Measurements from ENCODE around the gene GYS1. TPM values are rescaled to one million over a fixed set of nuclear protein-coding genes. Genes with fewer than 3 reads are reported as not detected.

Gene GYS1
- total and polyA plus RNA-seq, 2 of the 8 experiments (the other 6 are each of a cell fraction or from before 2014, with no cell fraction given), result 30.0 to 38.7 TPM

- Histone ChIP-seq H3K4me3 (ENCODE audit: extremely low read depth in 1 of 4, insufficient read depth in 2 of 4, low read depth in 3 of 4, low read length in 4 of 4) (no peak overlapping the region), H3K4me2 (ENCODE audit: insufficient read depth in 1 of 2, low read depth in 2 of 2, low read length in 2 of 2) (no peak overlapping the region), H4K20me1 (replicated peaks in 1 of 2; ENCODE audit: control insufficient read depth in 1 of 2, insufficient read depth in 2 of 2, low read length in 2 of 2) (peaks cover 0 to 2% of the 10 kb centered on the region in 2 experiments), H2BK15ac (ENCODE audit: low read length) (no peak overlapping the region), H2AFZ (ENCODE audit: low read length) (no peak overlapping the region), H3K23me2 (ENCODE audit: low read depth, low read length) (no peaks in the 10 kb centered on the region), H2BK5ac (ENCODE audit: low read depth, low read length) (no peak overlapping the region), H2BK12ac (ENCODE audit: low read depth, low read length) (no peak overlapping the region), H3K4me1 (replicated peaks in 1 of 4; ENCODE audit: control insufficient read depth in 3 of 4, insufficient read depth in 4 of 4, low read length in 3 of 4) (0 out of 7 replicates have a peak, but pooled peaks cover 0 to 2% (median 0%) of the 10 kb centered on the region in 4 experiments), H3K56ac (replicated peaks; ENCODE audit: insufficient read length, low read depth, low read length) (no peak overlapping the region), H4K5ac (ENCODE audit: insufficient read length, low read depth, low read length) (no peak overlapping the region), H2BK120ac (replicated peaks; ENCODE audit: low read depth, low read length) (no peak overlapping the region), H2BK20ac (ENCODE audit: low read length) (no peak overlapping the region), H3K18ac (ENCODE audit: extremely low read depth, low read length) (no peak overlapping the region), H2AK5ac (ENCODE audit: low read depth, low read length) (no peak overlapping the region), H3K9ac (replicated peaks in 1 of 4; ENCODE audit: extremely low read depth in 1 of 4, low read depth in 3 of 4, low read length in 3 of 4) (no peak overlapping the region), H3K79me2 (ENCODE audit: control insufficient read depth in 1 of 2, insufficient read depth in 2 of 2, low read length in 2 of 2) (no peaks in the 10 kb centered on the region), H4K8ac (ENCODE audit: extremely low read depth, insufficient read depth, low read length) (no peak overlapping the region), H3K27ac (ENCODE audit: low read depth, low read length) (no peak overlapping the region), H3K36me3 (ENCODE audit: control insufficient read depth in 2 of 4, insufficient read depth in 4 of 4, low read length in 3 of 4) (no peaks in the 10 kb centered on the region), H3K9me3 (ENCODE audit: insufficient read depth in 2 of 2, low read depth in 1 of 2, low read length in 1 of 2) (no peaks in the 10 kb centered on the region), H3K23ac (ENCODE audit: insufficient read length) (no peak overlapping the region), H4K91ac (replicated peaks; ENCODE audit: insufficient read length, low read length) (no peak overlapping the region), H3K27me3 (replicated peaks in 1 of 4; ENCODE audit: control insufficient read depth in 3 of 4, extremely low read depth in 1 of 4, insufficient read depth in 3 of 4, low read length in 3 of 4) (no peaks in the 10 kb centered on the region), H3K14ac (ENCODE audit: insufficient read length) (no peak overlapping the region), H3K4ac (replicated peaks; ENCODE audit: insufficient read length, low read depth, low read length) (no peak overlapping the region), H3K79me1 (ENCODE audit: low read depth, low read length) (no peaks in the 10 kb centered on the region)
- FAIRE-seq (no peak), DNase-seq (ENCODE audit: low read depth in 1 of 2, low spot score in 2 of 2) (no peak)
- CTCF ChIA-PET (ENCODE audit: partially characterized antibody), result interaction anchor here (0.6 kb wide), 1 partner anchor 10 kb away, joined by 3 read pairs; no protein-coding TSS in a partner anchor
- 93% methylated on average over 5 of the region's 5 CpGs; no CpG with 5 or more reads in 1 of the 2 experiments for WGBS, 2 experiments (ENCODE audit: extremely low coverage in 1 of 2, insufficient coverage in 1 of 2, insufficient read length in 1 of 2, insufficient replicate concordance in 2 of 2, low coverage in 1 of 2, low lambda C conversion rate in 2 of 2, missing lambda C conversion rate in 1 of 2)
- POLR2A ChIA-PET (ENCODE audit: partially characterized antibody), result interaction anchor here (0.6 to 2.3 kb wide), 6 partner anchors 17 to 36 kb away, joined by 3 to 6 read pairs (median 5); partner anchors contain the start of gene FTL
- TF ChIP-seq ZNF274 (IDR thresholded peaks at IDR 0.05; ENCODE audit: borderline replicate concordance, extremely low read depth, low read length), result no peak
- no peak for TF ChIP-seq TBP (IDR thresholded peaks at IDR 0.05; ENCODE audit: low read depth, low read length)
- no peak for TF ChIP-seq CEBPB (IDR thresholded peaks at IDR 0.05; ENCODE audit: low read depth, low read length)
- TF ChIP-seq KDM1A (IDR thresholded peaks at IDR 0.05; ENCODE audit: borderline replicate concordance, low read length), result no peak
- TF ChIP-seq CHD1 (IDR thresholded peaks at IDR 0.05; ENCODE audit: low read depth, low read length), result no peak
- no peak for TF ChIP-seq SIRT6 (IDR thresholded peaks at IDR 0.05; ENCODE audit: low read length)
Observed at GRCh38 chr19:48945415-48945814, 47.7 kb downstream of the GYS1 start.

All from H1 (cell line).